HG02943 (cell line): ENCODE measurements around the gene PTGR1.

Experiments used
- ATAC-seq: cut with Tn5 transposase; IDR thresholded peaks from one replicate; pipeline ENCODE4 v1.9.1; 2021; ENCODE audit warnings: mild to moderate bottlenecking, low read depth, moderate library complexity; ENCODE audit not compliant: unreplicated experiment

The PTGR1 gene

GRCh38 chr9:111548623-111549022 is 50.8 kb downstream of the PTGR1 start:
- ATAC-seq = no peak

GRCh38 chr9:111542497-111543254 is 56.8 kb downstream of the PTGR1 start:
- no peak for ATAC-seq

GRCh38 chr9:111533099-111533790 is 66.2 kb downstream of the PTGR1 start:
- ATAC-seq = no peak

GRCh38 chr9:111531716-111532115 is 67.7 kb downstream of the PTGR1 start:
- no peak for ATAC-seq

GRCh38 chr9:111529787-111530186 is 69.7 kb downstream of the PTGR1 start:
- ATAC-seq = no peak

- no peak for ATAC-seq
Measured at GRCh38 chr9:111527347-111527746, 72.1 kb downstream of the PTGR1 start.

GRCh38 chr9:111525056-111525977 is 74.1 kb downstream of the PTGR1 start, which contains the start of gene ZNF483:
Gene ZNF483, plus strand, starts transcription at chr9:111525179. Its CDS starts 2,217 bp downstream, at chr9:111527396.
- ATAC-seq = no peak

- ATAC-seq = no peak
Measured at GRCh38 chr9:111524731-111525055, 74.8 kb downstream of the PTGR1 start.

- ATAC-seq = no peak
Measured at GRCh38 chr9:111516061-111516465, 83.4 kb downstream of the PTGR1 start.

GRCh38 chr9:111514967-111515366 is 84.5 kb downstream of the PTGR1 start:
- ATAC-seq = no peak
